ENCODE results near the gene MCEMP1. TPM values are rescaled to one million over a fixed set of nuclear protein-coding genes. Genes with fewer than 3 reads are reported as not detected.
A peak's percentile ranks its signal among the peaks of the same experiment; 100 is the strongest.

The MCEMP1 gene
- total and polyA plus RNA-seq, 2 of the 13 experiments (the other 11 are each of a cell fraction or from before 2014, with no cell fraction given), result not detected

DNA sequence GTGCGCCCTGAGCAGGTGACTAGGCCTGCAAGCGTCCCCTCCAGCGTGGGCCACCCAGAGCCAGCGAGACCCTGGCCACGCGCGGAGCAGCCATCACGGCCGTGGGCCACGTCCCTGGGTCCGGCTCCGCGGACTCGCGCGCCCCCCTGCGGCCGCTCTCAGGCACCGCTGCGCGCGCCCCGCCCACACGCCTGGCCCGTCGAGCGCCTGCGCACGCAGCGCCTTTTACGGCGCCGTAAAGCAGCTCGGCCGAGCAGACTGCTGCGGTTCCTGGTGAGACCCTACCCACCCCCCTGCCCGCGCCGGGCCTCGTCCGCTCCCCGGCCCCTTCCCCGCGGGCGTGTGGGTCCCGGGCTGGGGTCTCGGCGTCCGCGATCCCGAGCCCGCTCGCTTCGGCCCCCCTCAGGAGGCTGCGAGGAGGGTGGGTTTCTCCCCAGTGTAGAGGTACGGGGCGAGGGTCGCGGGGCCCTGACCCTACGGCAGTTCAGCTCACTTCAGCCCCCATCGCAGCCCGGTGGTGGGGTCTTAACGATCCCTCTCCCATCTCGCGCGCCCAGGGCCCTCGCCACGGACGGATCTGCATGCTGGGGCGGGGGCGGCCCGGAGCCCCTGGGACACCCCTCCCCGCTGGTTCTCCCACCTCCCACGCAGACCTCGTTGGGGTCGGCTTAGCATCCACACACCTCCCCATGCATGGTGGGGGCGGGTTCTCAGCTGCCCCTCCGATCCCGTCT lies 3.9 kb downstream of the MCEMP1 start, which contains the start of gene TRAPPC5 (continued):
- no peak for TF ChIP-seq ZHX2 (IDR thresholded peaks at IDR 0.05; ENCODE audit: low read depth)
- TF ChIP-seq ZHX2 (CRISPR knock-in tag; IDR thresholded peaks at IDR 0.05; ENCODE audit: borderline replicate concordance), result no peak
- TF ChIP-seq ZSCAN29 (CRISPR knock-in tag; conservative IDR thresholded peaks at IDR 0.05), result 0 out of 2 replicates have a peak, but pooled peaks have one; percentile 25
- TF ChIP-seq RXRB (CRISPR knock-in tag; IDR thresholded peaks at IDR 0.05; ENCODE audit: borderline replicate concordance), result no peak
- 0 out of 2 replicates have a peak, but pooled peaks have one; percentile 30 for TF ChIP-seq JUN (CRISPR knock-in tag; IDR thresholded peaks at IDR 0.05)
- TF ChIP-seq, protein P1, sequence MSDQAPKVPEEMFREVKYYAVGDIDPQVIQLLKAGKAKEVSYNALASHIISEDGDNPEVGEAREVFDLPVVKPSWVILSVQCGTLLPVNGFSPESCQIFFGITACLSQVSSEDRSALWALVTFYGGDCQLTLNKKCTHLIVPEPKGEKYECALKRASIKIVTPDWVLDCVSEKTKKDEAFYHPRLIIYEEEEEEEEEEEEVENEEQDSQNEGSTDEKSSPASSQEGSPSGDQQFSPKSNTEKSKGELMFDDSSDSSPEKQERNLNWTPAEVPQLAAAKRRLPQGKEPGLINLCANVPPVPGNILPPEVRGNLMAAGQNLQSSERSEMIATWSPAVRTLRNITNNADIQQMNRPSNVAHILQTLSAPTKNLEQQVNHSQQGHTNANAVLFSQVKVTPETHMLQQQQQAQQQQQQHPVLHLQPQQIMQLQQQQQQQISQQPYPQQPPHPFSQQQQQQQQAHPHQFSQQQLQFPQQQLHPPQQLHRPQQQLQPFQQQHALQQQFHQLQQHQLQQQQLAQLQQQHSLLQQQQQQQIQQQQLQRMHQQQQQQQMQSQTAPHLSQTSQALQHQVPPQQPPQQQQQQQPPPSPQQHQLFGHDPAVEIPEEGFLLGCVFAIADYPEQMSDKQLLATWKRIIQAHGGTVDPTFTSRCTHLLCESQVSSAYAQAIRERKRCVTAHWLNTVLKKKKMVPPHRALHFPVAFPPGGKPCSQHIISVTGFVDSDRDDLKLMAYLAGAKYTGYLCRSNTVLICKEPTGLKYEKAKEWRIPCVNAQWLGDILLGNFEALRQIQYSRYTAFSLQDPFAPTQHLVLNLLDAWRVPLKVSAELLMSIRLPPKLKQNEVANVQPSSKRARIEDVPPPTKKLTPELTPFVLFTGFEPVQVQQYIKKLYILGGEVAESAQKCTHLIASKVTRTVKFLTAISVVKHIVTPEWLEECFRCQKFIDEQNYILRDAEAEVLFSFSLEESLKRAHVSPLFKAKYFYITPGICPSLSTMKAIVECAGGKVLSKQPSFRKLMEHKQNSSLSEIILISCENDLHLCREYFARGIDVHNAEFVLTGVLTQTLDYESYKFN (CRISPR knock-in tag; conservative IDR thresholded peaks at IDR 0.05), result no peak
- TF ChIP-seq SP4 (CRISPR knock-in tag; IDR thresholded peaks at IDR 0.05), result peak; percentile 85; the same call in 1 of the 2 replicates
- TF ChIP-seq, protein P2, sequence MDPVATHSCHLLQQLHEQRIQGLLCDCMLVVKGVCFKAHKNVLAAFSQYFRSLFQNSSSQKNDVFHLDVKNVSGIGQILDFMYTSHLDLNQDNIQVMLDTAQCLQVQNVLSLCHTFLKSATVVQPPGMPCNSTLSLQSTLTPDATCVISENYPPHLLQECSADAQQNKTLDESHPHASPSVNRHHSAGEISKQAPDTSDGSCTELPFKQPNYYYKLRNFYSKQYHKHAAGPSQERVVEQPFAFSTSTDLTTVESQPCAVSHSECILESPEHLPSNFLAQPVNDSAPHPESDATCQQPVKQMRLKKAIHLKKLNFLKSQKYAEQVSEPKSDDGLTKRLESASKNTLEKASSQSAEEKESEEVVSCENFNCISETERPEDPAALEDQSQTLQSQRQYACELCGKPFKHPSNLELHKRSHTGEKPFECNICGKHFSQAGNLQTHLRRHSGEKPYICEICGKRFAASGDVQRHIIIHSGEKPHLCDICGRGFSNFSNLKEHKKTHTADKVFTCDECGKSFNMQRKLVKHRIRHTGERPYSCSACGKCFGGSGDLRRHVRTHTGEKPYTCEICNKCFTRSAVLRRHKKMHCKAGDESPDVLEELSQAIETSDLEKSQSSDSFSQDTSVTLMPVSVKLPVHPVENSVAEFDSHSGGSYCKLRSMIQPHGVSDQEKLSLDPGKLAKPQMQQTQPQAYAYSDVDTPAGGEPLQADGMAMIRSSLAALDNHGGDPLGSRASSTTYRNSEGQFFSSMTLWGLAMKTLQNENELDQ (CRISPR knock-in tag; IDR thresholded peaks at IDR 0.05; ENCODE audit: borderline replicate concordance), result no peak
- peak; percentile 25; the same call in 1 of the 2 replicates for TF ChIP-seq UBTF (CRISPR knock-in tag; IDR thresholded peaks at IDR 0.05)
- TF ChIP-seq SMARCE1 (IDR thresholded peaks at IDR 0.05; ENCODE audit: borderline replicate concordance), result no peak
- no peak for TF ChIP-seq ZNF703 (CRISPR knock-in tag; IDR thresholded peaks at IDR 0.05; ENCODE audit: borderline replicate concordance)
- peak; percentile 89 for TF ChIP-seq GATAD1 (CRISPR knock-in tag; IDR thresholded peaks at IDR 0.05)
- no peak for TF ChIP-seq ZFAT (CRISPR knock-in tag; conservative IDR thresholded peaks at IDR 0.05)

All from HepG2 (cell line).